PC-3 (cell line): Measurements from ENCODE around the gene CACNA1A. TPM values are rescaled to one million over a fixed set of nuclear protein-coding genes. Genes with fewer than 3 reads are reported as not detected.

Experiments used
- ATAC-seq: fragments of 200-7000 bp; cut with Tn5 transposase; 2 replicates; pipeline ENCODE4 v1.9.1; 2020; ENCODE audit warnings: mild to moderate bottlenecking, moderate library complexity
- BruUV-seq: library from RNA; stranded (reverse); fragments of 400-500 nt; replicated peaks from 2 replicates; lab custom pipeline; 2021; lab: Mats Ljungman, UMichigan
- CTCF ChIA-PET: fragments of 300-600 bp; sonication (Branson Sonifier 250); formaldehyde crosslinking; loops from one replicate; lab custom pipeline; 2022; ENCODE audit warnings: antibody characterized with exemption; lab: Charles Lee
- POLR2A ChIA-PET: fragments of 300-600 bp; sonication (Branson Sonifier 250); formaldehyde crosslinking; loops from one replicate; lab custom pipeline; 2022; ENCODE audit warnings: antibody characterized with exemption; ENCODE audit not compliant: unreplicated experiment; lab: Charles Lee
- DNase-seq: peaks from one replicate; pipeline ENCODE4 v3.0.0-alpha.2; 2015
- H2AFZ ChIP-seq: fragments of 300-600 bp; sonication (generic); 2 replicates; pipeline ENCODE4 v1.6.0; 2016; ENCODE audit warnings: antibody characterized with exemption, low read length
- H3F3A ChIP-seq: fragments of 300-600 bp; sonication (generic); one replicate; pipeline ENCODE4 v1.6.0; 2017; ENCODE audit warnings: antibody characterized with exemption, low read length, control low read depth, mild to moderate bottlenecking; ENCODE audit not compliant: unreplicated experiment
- H3K27ac ChIP-seq: fragments of 300-600 bp; sonication (generic); 2 replicates; pipeline ENCODE4 v1.5.1; 2016; ENCODE audit warnings: mild to moderate bottlenecking, low read length
- H3K27me3 ChIP-seq: fragments of 300-600 bp; sonication (generic); 2 replicates; pipeline ENCODE4 v1.6.1; 2016; ENCODE audit warnings: low read length, mixed read lengths
- H3K36me3 ChIP-seq: fragments of 300-600 bp; sonication (generic); 2 replicates; pipeline ENCODE4 v1.6.1; 2016; ENCODE audit warnings: low read depth, mixed run types, low read length, mixed read lengths
- H3K4me1 ChIP-seq: fragments of 300-600 bp; sonication (generic); 2 replicates; pipeline ENCODE4 v1.5.1; 2016; ENCODE audit warnings: low read length; ENCODE audit not compliant: insufficient read depth
- H3K4me2 ChIP-seq: fragments of 300-600 bp; sonication (generic); 2 replicates; pipeline ENCODE4 v1.6.0; 2016; ENCODE audit warnings: low read length
- H3K4me3 ChIP-seq: fragments of 300-600 bp; sonication (generic); 2 replicates; pipeline ENCODE4 v1.5.1; 2016; ENCODE audit warnings: mild to moderate bottlenecking, low read length, mixed read lengths
- H3K79me2 ChIP-seq: fragments of 300-600 bp; sonication (generic); 2 replicates; pipeline ENCODE4 v1.6.1; 2017; ENCODE audit warnings: low read length, mixed read lengths
- H3K9ac ChIP-seq: fragments of 300-600 bp; sonication (generic); 2 replicates; pipeline ENCODE4 v1.6.0; 2016; ENCODE audit warnings: mild to moderate bottlenecking, low read length
- H3K9me2 ChIP-seq: fragments of 300-600 bp; sonication (generic); replicated peaks from 2 replicates; pipeline ENCODE4 v1.6.1; 2016; ENCODE audit warnings: mixed run types, low read length, mixed read lengths
- H3K9me3 ChIP-seq: fragments of 300-600 bp; sonication (generic); 2 replicates; pipeline ENCODE4 v1.6.1; 2016; ENCODE audit warnings: low read length, mixed read lengths
- H4K20me1 ChIP-seq: fragments of 300-600 bp; sonication (generic); 2 replicates; pipeline ENCODE4 v1.6.1; 2016; ENCODE audit warnings: low read length, mixed read lengths
- CTCF ChIP-seq: fragments of 300-600 bp; sonication (generic); conservative IDR thresholded peaks from 2 replicates; pipeline ENCODE4 v1.5.1; 2017; ENCODE audit warnings: antibody characterized with exemption, low read depth, mild to moderate bottlenecking, low read length
- EZH2 ChIP-seq: fragments of 300-600 bp; sonication (generic); IDR thresholded peaks from one replicate; pipeline ENCODE4 v1.6.1; 2017; ENCODE audit warnings: antibody characterized with exemption, mild to moderate bottlenecking, low read length; ENCODE audit not compliant: unreplicated experiment
- EZH2phosphoT487 ChIP-seq: fragments of 300-600 bp; sonication (generic); IDR thresholded peaks from 2 replicates; pipeline ENCODE4 v1.6.1; 2018; ENCODE audit warnings: mild to moderate bottlenecking, antibody characterized with exemption, low read length, borderline replicate concordance
- intact Hi-C: fragments of 100-400 bp; cut with micrococcal nuclease; formaldehyde crosslinking; loops from 2 replicates; pipeline ENCODE4 v1.9.0; 2023
- total RNA-seq: library from RNA; depleted of rRNA; stranded (reverse); fragments of >200 nt; gene quantifications from 2 replicates; pipeline ENCODE4 v1.2.3, GENCODE V29; 2014

The CACNA1A gene
- total RNA-seq, 1 experiment from 2014 or later, result 0.62 TPM

GRCh38 chr19:13299838-13300237, 206.4 kb downstream of the CACNA1A start:
- H3K36me3 ChIP-seq, result no peaks in the 10 kb centered on the region
- TF ChIP-seq EZH2phosphoT487 (no peak), CTCF (no peak; the same call in 1 of the 2 replicates), EZH2 (no peak)
- intact Hi-C loops, result no loop called here
- no peaks in the 10 kb centered on the region for H3K79me2 ChIP-seq
- no TSS peak for BruUV-seq
- no peak overlapping the region for H3K4me2 ChIP-seq
- peaks cover 32% of the 10 kb centered on the region for H3K27me3 ChIP-seq
- H3K9me2 ChIP-seq, result no peaks in the 10 kb centered on the region
- H3K9me3 ChIP-seq, result no peaks in the 10 kb centered on the region
- H4K20me1 ChIP-seq, result no peaks in the 10 kb centered on the region
- H3F3A ChIP-seq, result no peaks in the 10 kb centered on the region
- H3K27ac ChIP-seq, result no peak overlapping the region
- no peak overlapping the region for H2AFZ ChIP-seq
- POLR2A ChIA-PET, result no interaction called here
- no peaks in the 10 kb centered on the region for H3K4me1 ChIP-seq
- CTCF ChIA-PET, result no interaction called here
- DNase-seq (peak; percentile 15), ATAC-seq (peak; percentile 73)
- H3K9ac ChIP-seq, result no peak overlapping the region
- no peak overlapping the region for H3K4me3 ChIP-seq

- BruUV-seq, result no TSS peak
- intact Hi-C loops, result no loop called here
- Histone ChIP-seq H3K27me3 (peaks cover 25% of the 10 kb centered on the region), H3K9me3 (no peaks in the 10 kb centered on the region), H3F3A (no peaks in the 10 kb centered on the region), H3K4me3 (no peak overlapping the region), H3K9ac (no peak overlapping the region), H3K79me2 (no peaks in the 10 kb centered on the region), H2AFZ (no peak overlapping the region), H3K27ac (no peak overlapping the region), H3K9me2 (no peaks in the 10 kb centered on the region), H3K4me2 (no peak overlapping the region), H3K36me3 (no peaks in the 10 kb centered on the region), H3K4me1 (no peaks in the 10 kb centered on the region), H4K20me1 (no peaks in the 10 kb centered on the region)
- DNase-seq (no peak), ATAC-seq (no peak)
- ChIA-PET POLR2A (no interaction called here), CTCF (no interaction called here)
- TF ChIP-seq CTCF, result no peak
- no peak for TF ChIP-seq EZH2
- TF ChIP-seq EZH2phosphoT487, result no peak
These were observed 207.5 kb downstream of the CACNA1A start for GRCh38 chr19:13298565-13299481.

GRCh38 chr19:13297023-13297422, 209.3 kb downstream of the CACNA1A start:
- no peak overlapping the region for H2AFZ ChIP-seq
- 0 out of 2 replicates have a peak, but pooled peaks cover 10% of the 10 kb centered on the region for H3K27me3 ChIP-seq
- no peak overlapping the region for H3K9ac ChIP-seq
- POLR2A ChIA-PET, result no interaction called here
- DNase-seq, result no peak
- CTCF ChIA-PET, result no interaction called here
- no peak for TF ChIP-seq EZH2
- no peak for TF ChIP-seq CTCF
- no peak for TF ChIP-seq EZH2phosphoT487
- H4K20me1 ChIP-seq, result no peaks in the 10 kb centered on the region
- H3K4me2 ChIP-seq, result no peak overlapping the region
- intact Hi-C loops, result no loop called here
- no TSS peak for BruUV-seq
- no peaks in the 10 kb centered on the region for H3K79me2 ChIP-seq
- H3K36me3 ChIP-seq, result no peaks in the 10 kb centered on the region
- H3K4me3 ChIP-seq, result no peak overlapping the region
- no peak overlapping the region for H3K27ac ChIP-seq
- ATAC-seq, result no peak
- H3K9me2 ChIP-seq, result no peaks in the 10 kb centered on the region
- H3K9me3 ChIP-seq, result no peaks in the 10 kb centered on the region
- H3F3A ChIP-seq, result no peaks in the 10 kb centered on the region
- no peaks in the 10 kb centered on the region for H3K4me1 ChIP-seq
